ENCODE data around the gene ATF7IP2.
"Not testable (repeated sequence)": the region's sequence is repeated elsewhere in the genome, so short reads cannot be mapped to it uniquely, and the experiment has no call there.

Gene ATF7IP2

DNA sequence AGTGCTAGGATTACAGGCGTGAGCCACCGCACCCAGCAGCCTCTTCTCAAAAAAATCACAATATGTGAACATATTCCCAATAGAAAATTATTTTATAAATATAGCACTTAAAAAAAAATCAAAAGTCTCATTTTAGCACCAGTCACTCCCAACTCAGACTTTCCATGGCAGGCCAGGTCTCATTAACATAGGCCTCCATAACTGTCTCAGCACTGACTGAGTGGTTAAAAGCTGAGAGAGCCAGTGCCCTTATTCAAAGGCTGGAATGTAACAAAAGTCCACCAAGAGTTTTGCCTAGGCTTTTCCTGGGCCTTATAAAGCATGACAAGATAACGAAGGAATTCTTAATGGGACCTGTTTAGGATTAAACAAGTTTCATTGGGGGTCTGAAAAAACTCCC is 114.7 kb downstream of the ATF7IP2 start:
- intact Hi-C loops (cut with DNase I): no loop called here
- no peak for DNase-seq

DNA sequence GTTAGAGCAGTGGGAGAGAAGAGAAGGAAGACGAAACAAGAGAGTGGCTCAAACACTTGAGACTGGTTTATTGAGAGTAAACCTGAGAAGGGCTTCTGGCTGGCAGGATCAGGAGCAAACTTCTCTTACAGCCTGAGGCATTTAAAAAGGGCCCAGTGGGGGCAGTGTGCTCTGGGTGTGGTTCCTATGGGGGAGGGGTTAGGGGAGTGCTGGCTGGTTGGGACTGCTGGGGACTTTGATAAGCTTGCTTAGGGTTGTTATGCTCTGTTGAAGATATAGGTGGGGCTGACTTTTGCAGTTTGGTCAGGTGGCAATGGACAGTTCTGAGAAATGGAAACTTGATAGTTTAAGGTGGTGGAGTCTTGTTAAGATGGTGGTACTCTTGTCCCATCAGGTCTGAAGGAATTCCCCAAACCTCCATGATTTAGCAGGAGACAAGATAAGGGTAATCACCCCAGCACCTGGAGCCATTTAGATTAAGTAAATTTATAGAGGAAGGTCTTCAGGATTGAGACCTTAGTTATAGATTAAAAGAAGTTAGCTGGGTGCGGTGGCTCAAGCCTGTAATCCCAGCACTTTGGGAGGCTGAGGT is 115.3 kb downstream of the ATF7IP2 start:
- intact Hi-C loops (cut with DNase I): no loop called here
- DNase-seq: no peak

DNA sequence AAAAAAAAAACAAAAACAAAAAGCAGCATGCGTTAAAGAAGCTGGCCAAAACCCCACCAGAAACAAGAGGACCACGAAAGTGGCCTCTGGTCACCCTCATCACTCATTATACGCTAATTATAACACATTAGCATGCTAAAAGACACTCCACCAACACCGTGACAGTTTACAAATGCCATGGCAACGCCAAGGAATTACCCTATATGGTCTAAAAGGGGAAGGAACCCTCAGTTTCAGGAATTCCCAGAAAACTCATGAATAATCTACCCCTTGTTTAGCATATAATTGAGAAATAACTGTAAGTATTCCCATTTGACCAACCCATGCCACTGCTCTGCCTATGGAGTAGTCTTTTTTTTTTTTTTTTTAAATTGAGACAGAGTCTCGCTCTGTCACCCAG is 116.9 kb downstream of the ATF7IP2 start:
- intact Hi-C loops (cut with DNase I): no loop called here
- DNase-seq: no peak

GRCh38 chr16:10504404-10504885 is 118.6 kb downstream of the ATF7IP2 start:
- intact Hi-C loops (cut with DNase I): no loop called here
- DNase-seq: no peak

- intact Hi-C loops (cut with DNase I): loop anchor here (5.0 kb wide), 1 partner anchor 188 kb away; no protein-coding TSS in a partner anchor
- not testable (repeated sequence) for DNase-seq
Measured at GRCh38 chr16:10505286-10505685, 119.4 kb downstream of the ATF7IP2 start.

- peak; percentile 27 to 88 (median 72) for DNase-seq
- intact Hi-C loops (cut with DNase I): loop anchor here (5.0 kb wide), 2 partner anchors 192 to 228 kb away; no protein-coding TSS in a partner anchor
Measured at GRCh38 chr16:10509534-10510025, 123.7 kb downstream of the ATF7IP2 start.

DNA sequence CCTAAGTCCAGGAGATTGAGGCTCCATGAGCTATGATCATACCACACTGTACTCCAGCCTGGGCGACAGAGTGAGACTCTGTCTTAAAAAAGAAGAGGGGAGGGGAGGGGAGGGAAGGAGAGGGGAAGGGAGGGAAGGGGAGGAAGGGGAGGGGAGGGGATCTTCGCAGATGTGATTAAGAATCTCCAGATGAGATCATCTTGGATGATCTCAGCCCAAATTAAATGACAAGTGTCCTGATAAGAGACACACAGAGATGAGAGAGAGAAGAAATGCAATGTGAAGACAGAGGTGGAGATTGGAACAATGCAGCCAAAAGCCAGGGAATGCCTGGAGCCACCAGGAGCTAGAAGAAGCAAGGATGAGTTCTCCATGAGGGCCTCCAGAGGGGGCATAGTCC is 124.4 kb downstream of the ATF7IP2 start:
- no peak for DNase-seq
- intact Hi-C loops (cut with DNase I): loop anchor here (5.0 kb wide), 1 partner anchor 227 kb away; no protein-coding TSS in a partner anchor

- no peak for DNase-seq
- intact Hi-C loops (cut with DNase I): loop anchor here (5.0 kb wide), 1 partner anchor 225 kb away; no protein-coding TSS in a partner anchor
Measured at GRCh38 chr16:10511829-10512228, 126.0 kb downstream of the ATF7IP2 start.

DNA sequence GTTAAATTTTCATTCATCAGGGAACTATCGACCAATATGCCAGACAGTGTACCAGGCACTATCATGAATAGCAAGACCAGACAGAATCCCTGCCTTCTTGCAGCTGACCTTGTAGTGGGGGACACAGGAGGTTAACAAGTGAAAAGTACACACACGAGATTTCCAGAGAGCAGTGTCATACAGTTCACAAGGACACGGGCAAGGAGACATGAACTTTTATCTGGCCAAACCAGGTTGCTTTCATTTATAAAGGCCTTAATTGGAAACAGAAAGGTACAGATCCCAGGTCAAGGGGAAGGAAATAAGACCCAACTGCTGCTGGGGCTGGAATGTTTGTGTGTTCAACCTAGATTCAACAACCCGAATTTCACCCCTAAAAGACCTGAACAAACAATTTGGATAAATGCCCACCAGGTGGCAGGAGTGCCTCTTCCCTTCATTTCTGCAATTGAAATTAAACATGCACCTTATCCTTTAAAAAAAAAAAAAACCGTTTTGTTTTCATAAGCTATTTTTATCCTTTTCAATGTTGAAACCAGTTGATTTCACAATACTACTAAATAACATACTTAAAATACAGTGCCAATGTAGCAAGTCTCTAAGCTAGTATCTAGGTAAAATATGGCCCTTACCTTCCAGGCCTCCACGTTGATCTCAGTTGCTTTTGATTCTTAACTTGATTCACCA is 128.7 kb downstream of the ATF7IP2 start:
- peak in 32 of 42 donors; percentile 9 to 71 (median 46) for DNase-seq

GRCh38 chr16:10517868-10518267 is 132.0 kb downstream of the ATF7IP2 start:
- DNase-seq: no peak
- intact Hi-C loops (cut with DNase I): no loop called here

More for the DNA sequence above, 128.7 kb downstream of the ATF7IP2 start:
- intact Hi-C loops (cut with DNase I): loop anchor here (5.0 kb wide), 1 partner anchor 223 kb away; no protein-coding TSS in a partner anchor

GRCh38 chr16:10518479-10519041 is 132.7 kb downstream of the ATF7IP2 start:
- no peak for DNase-seq
- intact Hi-C loops (cut with DNase I): no loop called here

DNA sequence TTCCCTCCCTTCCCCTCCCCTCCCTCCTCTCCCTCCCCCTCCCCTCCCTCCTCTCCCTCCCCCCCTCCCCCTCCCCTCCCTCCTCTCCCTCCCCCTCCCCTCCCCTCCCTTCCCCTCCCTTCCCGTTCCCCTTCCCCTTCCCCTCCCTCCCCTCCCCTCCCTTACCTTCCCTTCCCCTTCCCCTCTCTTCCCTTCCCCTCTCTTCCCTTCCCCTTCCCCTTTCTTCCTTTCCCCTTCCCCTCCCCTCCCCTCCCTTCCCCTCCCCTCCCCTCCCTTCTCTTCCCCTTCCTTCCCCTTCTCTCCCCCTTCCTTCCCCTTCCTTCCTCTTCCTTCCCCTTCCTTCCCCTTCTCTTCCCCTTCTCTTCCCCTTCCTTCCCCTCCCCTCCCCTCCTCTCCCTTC is 133.4 kb downstream of the ATF7IP2 start:
- intact Hi-C loops (cut with DNase I): no loop called here
- DNase-seq: no peak

DNA sequence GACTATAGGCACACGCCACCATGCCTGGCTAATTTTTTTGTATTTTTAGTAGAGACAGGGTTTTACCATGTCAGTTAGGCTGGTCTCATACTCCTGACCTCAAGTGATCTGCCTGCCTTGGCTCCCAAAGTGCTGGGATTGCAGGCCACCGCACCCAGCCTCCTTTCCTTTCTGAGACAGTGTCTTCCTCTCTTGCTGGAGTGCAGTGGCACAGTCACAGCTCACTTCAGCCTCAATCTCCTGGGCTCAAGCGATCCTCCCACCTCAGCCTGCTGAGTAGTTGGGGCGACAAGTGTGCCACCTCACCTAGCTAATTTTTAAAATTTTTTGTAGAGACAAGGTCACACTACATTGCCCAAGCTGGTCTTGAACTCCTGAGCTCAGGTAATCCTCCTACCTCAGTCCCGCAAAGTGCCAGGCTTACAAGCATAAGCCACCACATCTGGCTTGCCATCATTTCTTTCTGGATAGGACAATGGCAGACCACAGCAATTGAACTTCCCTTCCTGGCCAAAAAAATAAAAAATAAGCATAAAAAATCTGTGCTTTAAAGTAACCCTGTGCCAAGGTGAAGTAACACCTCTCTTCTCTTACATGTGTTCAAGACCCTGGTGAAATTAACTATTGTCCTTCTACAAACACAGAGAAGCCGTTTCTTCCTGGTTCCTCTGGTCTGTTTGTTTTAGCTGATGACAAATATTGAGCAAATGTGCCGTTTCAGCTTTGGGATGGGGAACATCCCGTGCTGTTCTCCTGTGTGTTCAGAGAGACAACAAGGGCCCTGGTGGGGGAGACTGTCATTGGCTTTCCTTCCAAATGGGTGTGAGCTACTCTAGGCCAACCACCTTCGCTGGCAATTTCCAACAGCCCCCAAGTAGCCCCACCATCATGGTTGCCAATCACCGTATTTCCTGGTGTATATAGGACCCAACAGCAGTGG is 134.3 kb downstream of the ATF7IP2 start:
- intact Hi-C loops (cut with DNase I): loop anchor here (5.0 kb wide), 1 partner anchor 212 kb away; no protein-coding TSS in a partner anchor
- no peak for DNase-seq

- DNase-seq: no peak
- intact Hi-C loops (cut with DNase I): loop anchor here (5.0 kb wide), 1 partner anchor 211 kb away; no protein-coding TSS in a partner anchor
Measured at GRCh38 chr16:10520869-10521578, 135.2 kb downstream of the ATF7IP2 start.

GRCh38 chr16:10521681-10522274 is 135.9 kb downstream of the ATF7IP2 start:
- DNase-seq: peak in 38 of 42 donors; percentile 10 to 85 (median 51)
- intact Hi-C loops (cut with DNase I): loop anchor here (5.0 kb wide), 1 partner anchor 211 kb away; no protein-coding TSS in a partner anchor

DNA sequence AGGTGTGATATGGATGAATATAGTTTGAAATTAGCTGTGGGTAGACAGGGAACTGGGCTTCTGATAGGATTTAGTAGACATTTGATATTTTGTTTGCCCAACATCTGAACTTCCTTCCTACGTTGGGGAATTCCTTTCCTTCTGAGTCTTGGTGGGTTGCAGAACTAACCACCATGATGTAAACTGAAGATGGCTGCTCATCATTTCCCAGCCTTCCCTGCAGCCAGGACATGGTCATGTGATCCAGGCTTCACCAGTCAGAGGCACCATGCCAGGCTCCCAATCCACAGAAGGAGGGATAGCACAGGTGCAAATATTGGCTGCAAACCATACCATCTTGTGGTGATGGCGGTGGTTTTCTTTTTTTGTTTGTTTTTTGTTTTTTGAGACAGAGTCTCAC is 137.1 kb downstream of the ATF7IP2 start:
- intact Hi-C loops (cut with DNase I): loop anchor here (5.0 kb wide), 1 partner anchor 209 kb away; no protein-coding TSS in a partner anchor
- DNase-seq: no peak

GRCh38 chr16:10525214-10525825 is 139.5 kb downstream of the ATF7IP2 start:
- no peak for DNase-seq
- intact Hi-C loops (cut with DNase I): no loop called here

Data from head of caudate nucleus (tissue), 42 donors.